Measurements from ENCODE around the gene SCNN1A. TPM values are rescaled to one million over a fixed set of nuclear protein-coding genes. Genes with fewer than 3 reads are reported as not detected.

The SCNN1A gene
- total RNA-seq, 4 donors from 2014 or later, result 74.2 to 143 (median 93.7) TPM

DNA sequence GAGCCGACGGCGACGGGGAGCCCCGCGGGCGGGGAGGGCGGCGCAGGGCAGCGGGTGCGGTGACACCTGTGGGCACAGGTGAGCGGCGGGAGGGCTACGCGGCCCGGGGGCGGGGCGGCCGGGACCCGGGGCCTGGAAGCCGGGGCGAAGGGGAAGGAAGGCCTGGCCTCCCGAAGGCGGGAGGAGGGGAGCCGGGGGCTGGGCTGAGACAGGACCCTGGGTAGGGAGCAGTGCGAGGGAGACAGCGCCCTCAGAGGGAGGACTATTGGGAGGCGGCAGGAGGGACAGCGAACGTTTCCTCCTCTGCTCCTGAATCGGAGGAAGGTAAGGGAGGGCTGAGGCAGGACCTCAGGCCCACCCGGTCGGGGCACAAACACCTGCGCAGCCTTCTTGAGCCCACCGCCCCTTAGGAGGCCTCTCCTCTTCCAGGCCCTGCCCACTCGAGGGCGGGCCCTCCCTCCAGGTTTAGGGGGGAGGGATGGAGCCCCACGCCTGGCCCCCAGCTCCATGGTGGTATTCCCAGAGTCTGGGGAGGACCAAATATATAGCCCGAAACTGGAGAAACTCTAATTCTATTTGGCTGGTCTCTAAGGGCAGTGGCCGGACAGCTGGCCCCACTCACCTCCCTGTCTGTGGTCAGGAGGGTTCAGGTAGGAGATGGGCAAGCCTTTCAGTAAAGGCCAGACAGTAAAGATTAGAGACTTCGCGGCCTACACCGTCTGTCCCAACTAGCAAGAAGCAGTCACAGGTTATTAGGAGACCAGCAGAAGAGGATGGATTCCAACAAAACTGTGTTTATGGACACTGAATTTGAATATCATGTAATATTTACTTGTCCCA, 64.4 kb downstream of the SCNN1A start:
- Histone ChIP-seq H3K27me3 (no peaks in the 10 kb centered on the region), H3K4me3 (peak overlapping the region; percentile 52), H3K9me3 (no peaks in the 10 kb centered on the region), H3K27ac (peak overlapping the region; percentile 80), H3K4me1 (peaks cover 65% of the 10 kb centered on the region), H3K36me3 (no peaks in the 10 kb centered on the region)
- 40% methylated on average over 15 of the region's 43 CpGs for WGBS
- peak in 1 of 2 donors; percentile 66 for DNase-seq (ENCODE audit: low spot score in 2 of 2)
- TF ChIP-seq, protein P1, sequence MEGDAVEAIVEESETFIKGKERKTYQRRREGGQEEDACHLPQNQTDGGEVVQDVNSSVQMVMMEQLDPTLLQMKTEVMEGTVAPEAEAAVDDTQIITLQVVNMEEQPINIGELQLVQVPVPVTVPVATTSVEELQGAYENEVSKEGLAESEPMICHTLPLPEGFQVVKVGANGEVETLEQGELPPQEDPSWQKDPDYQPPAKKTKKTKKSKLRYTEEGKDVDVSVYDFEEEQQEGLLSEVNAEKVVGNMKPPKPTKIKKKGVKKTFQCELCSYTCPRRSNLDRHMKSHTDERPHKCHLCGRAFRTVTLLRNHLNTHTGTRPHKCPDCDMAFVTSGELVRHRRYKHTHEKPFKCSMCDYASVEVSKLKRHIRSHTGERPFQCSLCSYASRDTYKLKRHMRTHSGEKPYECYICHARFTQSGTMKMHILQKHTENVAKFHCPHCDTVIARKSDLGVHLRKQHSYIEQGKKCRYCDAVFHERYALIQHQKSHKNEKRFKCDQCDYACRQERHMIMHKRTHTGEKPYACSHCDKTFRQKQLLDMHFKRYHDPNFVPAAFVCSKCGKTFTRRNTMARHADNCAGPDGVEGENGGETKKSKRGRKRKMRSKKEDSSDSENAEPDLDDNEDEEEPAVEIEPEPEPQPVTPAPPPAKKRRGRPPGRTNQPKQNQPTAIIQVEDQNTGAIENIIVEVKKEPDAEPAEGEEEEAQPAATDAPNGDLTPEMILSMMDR (IDR thresholded peaks at IDR 0.05), result no peak
- TF ChIP-seq EP300 (IDR thresholded peaks at IDR 0.05), result no peak
- no peak for TF ChIP-seq POLR2AphosphoS5 (IDR thresholded peaks at IDR 0.05)
- TF ChIP-seq POLR2A (IDR thresholded peaks at IDR 0.05), result no peak

DNA sequence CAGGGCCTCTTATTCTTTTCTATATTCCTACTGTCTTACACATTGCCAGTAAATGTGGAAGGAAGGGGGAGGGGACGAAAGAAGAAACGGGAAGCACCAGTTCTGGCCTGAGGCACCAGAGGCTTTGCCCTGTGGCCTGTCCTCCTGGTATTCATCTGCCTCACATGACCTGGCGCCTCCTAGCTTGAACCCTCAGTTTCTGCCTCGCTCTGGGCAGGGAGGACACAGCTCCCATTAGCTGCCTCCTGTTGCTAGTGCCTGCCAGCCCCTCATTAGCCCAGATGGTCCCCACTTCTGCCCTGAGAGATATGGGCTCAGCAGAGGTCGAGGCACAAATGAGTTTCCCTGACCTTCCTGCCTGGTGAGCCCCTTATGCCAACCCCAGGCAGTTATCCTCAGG, 67.8 kb downstream of the SCNN1A start:
- 74% methylated on average over 5 of the region's 5 CpGs for WGBS
- DNase-seq (ENCODE audit: low spot score in 2 of 2), result no peak
- Histone ChIP-seq H3K9me3 (no peaks in the 10 kb centered on the region), H3K36me3 (no peaks in the 10 kb centered on the region), H3K4me1 (peaks cover 54% of the 10 kb centered on the region), H3K4me3 (no peak overlapping the region), H3K27ac (no peak overlapping the region), H3K27me3 (no peaks in the 10 kb centered on the region)
- TF ChIP-seq, protein P1 (IDR thresholded peaks at IDR 0.05), result no peak
- TF ChIP-seq POLR2A (IDR thresholded peaks at IDR 0.05) (no peak), POLR2AphosphoS5 (IDR thresholded peaks at IDR 0.05) (no peak), EP300 (IDR thresholded peaks at IDR 0.05) (no peak)

DNA sequence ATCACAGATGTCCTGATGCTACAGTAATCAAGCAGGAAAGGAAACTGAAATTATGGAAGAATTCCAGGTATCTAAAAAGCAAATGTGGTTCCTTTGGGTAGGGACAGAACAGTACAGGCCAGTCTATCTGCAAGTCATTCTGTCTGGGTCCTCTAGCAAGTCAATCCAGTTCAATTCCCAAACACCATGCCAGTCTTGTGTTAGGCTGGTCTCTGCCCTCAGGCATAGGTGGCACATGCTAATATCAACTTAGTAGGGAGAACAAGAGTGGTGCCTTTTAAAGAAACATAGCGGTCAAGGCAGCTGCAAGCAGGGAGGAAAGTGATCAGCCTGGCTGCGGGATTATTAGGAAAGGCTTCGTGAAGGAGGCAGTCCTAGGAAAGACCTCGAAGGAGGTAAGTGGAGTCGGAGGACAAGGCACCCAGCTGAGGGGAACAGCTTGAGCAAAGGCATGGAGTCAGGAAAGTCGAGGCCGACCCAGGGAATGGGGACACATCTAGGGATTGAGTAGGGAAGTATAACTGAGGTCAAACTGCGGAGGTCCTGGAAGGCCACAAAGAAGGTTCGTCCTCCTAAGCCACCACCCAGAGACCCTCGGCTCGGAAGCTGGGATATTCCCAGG, 68.7 kb downstream of the SCNN1A start:
- no peaks in the 10 kb centered on the region for H3K27me3 ChIP-seq
- H3K9me3 ChIP-seq, result no peaks in the 10 kb centered on the region
- H3K27ac ChIP-seq, result no peak overlapping the region
- 90% methylated on average over 11 of the region's 11 CpGs for WGBS
- TF ChIP-seq POLR2AphosphoS5 (IDR thresholded peaks at IDR 0.05) (no peak), POLR2A (IDR thresholded peaks at IDR 0.05) (no peak), EP300 (IDR thresholded peaks at IDR 0.05) (no peak)
- TF ChIP-seq, protein P1 (IDR thresholded peaks at IDR 0.05), result no peak
- DNase-seq (ENCODE audit: low spot score in 2 of 2), result no peak
- peaks cover 46% of the 10 kb centered on the region for H3K4me1 ChIP-seq
- H3K4me3 ChIP-seq, result no peak overlapping the region
- H3K36me3 ChIP-seq, result no peaks in the 10 kb centered on the region

DNA sequence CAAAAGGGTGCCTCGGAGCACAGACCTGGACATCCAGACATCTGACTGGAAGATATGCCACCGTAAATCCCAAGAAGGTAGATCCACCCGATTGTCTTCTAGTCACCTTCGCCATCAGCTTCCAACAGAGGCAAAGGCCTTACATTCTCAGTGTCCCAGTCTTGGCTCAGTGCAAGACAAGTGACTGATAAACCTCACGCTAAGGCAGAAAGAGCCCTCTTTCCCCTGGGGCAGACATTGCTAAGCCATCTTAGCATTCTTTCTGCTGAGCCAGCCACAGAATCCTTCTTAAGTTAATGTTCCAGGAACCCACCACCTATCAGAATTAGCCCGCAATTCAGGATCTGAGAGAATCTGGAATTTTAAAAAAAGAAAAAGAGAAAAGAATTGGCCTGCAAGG, 69.2 kb downstream of the SCNN1A start:
- Histone ChIP-seq H3K36me3 (no peaks in the 10 kb centered on the region), H3K9me3 (no peaks in the 10 kb centered on the region), H3K27ac (no peak overlapping the region), H3K27me3 (no peaks in the 10 kb centered on the region), H3K4me1 (peaks cover 40% of the 10 kb centered on the region), H3K4me3 (no peak overlapping the region)
- no peak for DNase-seq (ENCODE audit: low spot score in 2 of 2)
- 68% methylated on average over 6 of the region's 6 CpGs for WGBS
- TF ChIP-seq POLR2AphosphoS5 (IDR thresholded peaks at IDR 0.05) (no peak), POLR2A (IDR thresholded peaks at IDR 0.05) (no peak), EP300 (IDR thresholded peaks at IDR 0.05) (no peak)
- TF ChIP-seq, protein P1 (IDR thresholded peaks at IDR 0.05), result no peak

DNA sequence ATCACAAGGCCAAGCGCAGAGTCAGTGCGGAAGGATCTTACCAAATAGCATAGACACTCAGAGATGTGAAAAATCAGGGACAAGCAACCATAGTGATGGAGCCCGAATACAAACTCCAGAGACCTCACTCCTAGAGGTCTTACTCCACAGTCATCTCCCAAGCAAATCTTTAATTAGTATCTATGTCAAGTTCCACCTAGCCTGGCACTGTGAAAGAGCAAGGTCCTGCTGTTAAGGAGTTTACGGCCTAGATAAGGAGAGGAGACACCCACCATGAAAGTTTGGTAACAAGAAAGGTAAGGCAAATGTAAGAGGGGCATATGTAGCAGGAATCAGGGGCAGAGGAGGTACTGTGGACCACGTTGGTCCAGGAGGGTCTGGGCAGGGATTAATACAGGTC, 72.3 kb downstream of the SCNN1A start:
- H3K9me3 ChIP-seq, result no peaks in the 10 kb centered on the region
- H3K27ac ChIP-seq, result no peak overlapping the region
- no peaks in the 10 kb centered on the region for H3K36me3 ChIP-seq
- H3K27me3 ChIP-seq, result no peaks in the 10 kb centered on the region
- TF ChIP-seq POLR2AphosphoS5 (IDR thresholded peaks at IDR 0.05), result no peak
- TF ChIP-seq POLR2A (IDR thresholded peaks at IDR 0.05), result no peak
- TF ChIP-seq EP300 (IDR thresholded peaks at IDR 0.05), result no peak
- TF ChIP-seq, protein P1 (IDR thresholded peaks at IDR 0.05), result no peak
- WGBS, result 89% methylated on average over 5 of the region's 5 CpGs
- H3K4me1 ChIP-seq, result peaks cover 20% of the 10 kb centered on the region
- no peak for DNase-seq (ENCODE audit: low spot score in 2 of 2)
- H3K4me3 ChIP-seq, result no peak overlapping the region

All from suprapubic skin (tissue), 4 donors.